Prostate gland (tissue), 2 donors: ENCODE measurements around the gene CPT2. TPM values are rescaled to one million over a fixed set of nuclear protein-coding genes. Genes with fewer than 3 reads are reported as not detected.
A peak's percentile ranks its signal among the peaks of the same experiment; 100 is the strongest.

ENCODE experiments used
- DNase-seq: peaks from one replicate; pipeline ENCODE4 v3.0.0-alpha.2; 2019; ENCODE audit warnings: low spot score
- H3K27ac ChIP-seq, 2 donors: fragments of 200-600 bp; sonication (generic); 2 replicates each; pipeline ENCODE4 v1.5.1; 2017 to 2019
- H3K27me3 ChIP-seq: fragments of 200-600 bp; sonication (generic); replicated peaks from 2 replicates; pipeline ENCODE4 v1.5.1; 2019; ENCODE audit not compliant: insufficient read depth
- H3K36me3 ChIP-seq, 2 donors: fragments of 200-600 bp; sonication (generic); 1 replicate in 1 of 2; 2 replicates in 1 of 2; pipeline versions ENCODE4 v1.5.1 to v1.8.1; 2017 to 2019
- H3K4me1 ChIP-seq: fragments of 200-600 bp; sonication (generic); replicated peaks from 2 replicates; pipeline ENCODE4 v1.5.1; 2019
- H3K4me3 ChIP-seq, 2 donors: fragments of 200-600 bp; sonication (generic); 2 replicates each; pipeline ENCODE4 v1.5.1; 2017 to 2019
- H3K9me3 ChIP-seq: fragments of 200-600 bp; sonication (generic); 2 replicates; pipeline ENCODE4 v1.5.1; 2017
- CTCF ChIP-seq, 4 experiments: fragments of 200-600 bp in 2 of 4; fragments of 450-650 bp in 2 of 4; sonication (generic) in 2 of 4; IDR thresholded peaks; 1 replicate in 3 of 4; 2 replicates in 1 of 4; pipeline ENCODE4 v1.5.1; 2016 to 2019; ENCODE audit warnings: antibody characterized with exemption in 4 of 4, mild to moderate bottlenecking in 2 of 4, moderate library complexity in 2 of 4
- POLR2A ChIP-seq: fragments of 450-650 bp; IDR thresholded peaks from one replicate; pipeline ENCODE4 v1.6.1; 2016; ENCODE audit warnings: antibody characterized with exemption, mild to moderate bottlenecking
- POLR2AphosphoS5 ChIP-seq: sonication (generic); formaldehyde crosslinking; IDR thresholded peaks from one replicate; pipeline ENCODE4 v1.6.1; 2017; ENCODE audit warnings: antibody characterized with exemption
- WGBS: methylation state at CpG from one replicate; pipeline ENCODE4 v1.1.5; 2018; 5-methylcytosine and 5-hydroxymethylcytosine counted together
- intact Hi-C: fragments of 100-400 bp; cut with DNase I; formaldehyde crosslinking; loops from one replicate; pipeline ENCODE4 v1.14.2; 2022
- total RNA-seq, 2 donors: library from RNA; depleted of rRNA; stranded (reverse); fragments of >200 nt; gene quantifications; one replicate each; pipeline ENCODE4 v1.1.0, GENCODE V29; 2016

CPT2 gene
- total RNA-seq, 2 donors from 2014 or later: 30.6 to 48.1 TPM

DNA sequence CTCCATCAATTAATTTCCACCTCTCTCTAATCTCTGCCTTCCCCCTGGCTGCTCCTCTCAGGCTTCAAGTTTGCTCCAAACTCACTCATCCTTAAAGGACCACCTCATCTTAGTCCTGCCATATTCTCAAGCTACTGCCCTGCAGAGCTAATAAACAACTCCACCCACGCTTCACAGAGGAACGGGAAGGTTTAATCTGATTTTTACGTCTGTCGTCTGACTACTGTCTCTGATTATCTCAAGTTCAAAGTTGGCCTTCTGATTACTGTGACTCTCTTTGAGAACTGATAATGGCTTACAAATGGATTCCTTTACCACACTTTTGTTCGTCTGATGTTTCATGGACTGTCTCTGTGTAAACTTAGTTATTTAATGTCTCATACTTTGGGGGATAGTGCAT, 7.6 kb upstream of the CPT2 start:
- Histone ChIP-seq H3K27me3 (no peaks in the 10 kb centered on the region), H3K4me1 (no peaks in the 10 kb centered on the region), H3K27ac (no peak overlapping the region), H3K9me3 (no peaks in the 10 kb centered on the region), H3K36me3 (no peaks in the 10 kb centered on the region), H3K4me3 (no peak overlapping the region)
- TF ChIP-seq CTCF (IDR thresholded peaks at IDR 0.05) (no peak), POLR2A (no peak), POLR2AphosphoS5 (no peak)
- intact Hi-C loops: no loop called here
- DNase-seq: no peak
- 55% methylated on average over 5 of the region's 5 CpGs for WGBS

DNA sequence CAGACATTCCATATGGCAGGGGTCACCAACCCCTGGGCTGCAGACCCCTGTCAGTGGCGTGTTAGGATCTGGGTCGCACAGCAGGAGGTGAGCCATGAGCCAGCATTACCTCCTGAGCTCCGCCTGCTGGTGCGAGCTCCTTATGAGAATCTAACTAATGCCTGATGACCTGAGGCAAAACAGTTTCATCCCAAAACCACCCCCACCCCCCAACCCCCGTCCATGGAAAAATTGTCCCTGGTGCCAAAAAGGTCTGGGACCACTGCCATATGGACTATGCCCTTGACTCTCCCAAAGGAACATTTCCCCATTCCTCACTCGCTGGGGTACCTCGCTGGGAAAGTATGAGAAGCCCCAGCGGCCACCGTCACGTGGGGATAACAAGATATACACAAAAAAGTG, 6.4 kb upstream of the CPT2 start:
- Histone ChIP-seq H3K27ac (no peak overlapping the region), H3K27me3 (no peaks in the 10 kb centered on the region), H3K4me1 (no peaks in the 10 kb centered on the region), H3K4me3 (no peak overlapping the region), H3K36me3 (no peaks in the 10 kb centered on the region), H3K9me3 (no peaks in the 10 kb centered on the region)
- 86% methylated on average over 10 of the region's 10 CpGs for WGBS
- TF ChIP-seq POLR2AphosphoS5 (no peak), POLR2A (no peak), CTCF (IDR thresholded peaks at IDR 0.05) (no peak)
- DNase-seq: no peak
- intact Hi-C loops: loop anchor here (10.0 kb wide), 1 partner anchor 465 kb away; the partner anchor contains the start of gene ZYG11B

DNA sequence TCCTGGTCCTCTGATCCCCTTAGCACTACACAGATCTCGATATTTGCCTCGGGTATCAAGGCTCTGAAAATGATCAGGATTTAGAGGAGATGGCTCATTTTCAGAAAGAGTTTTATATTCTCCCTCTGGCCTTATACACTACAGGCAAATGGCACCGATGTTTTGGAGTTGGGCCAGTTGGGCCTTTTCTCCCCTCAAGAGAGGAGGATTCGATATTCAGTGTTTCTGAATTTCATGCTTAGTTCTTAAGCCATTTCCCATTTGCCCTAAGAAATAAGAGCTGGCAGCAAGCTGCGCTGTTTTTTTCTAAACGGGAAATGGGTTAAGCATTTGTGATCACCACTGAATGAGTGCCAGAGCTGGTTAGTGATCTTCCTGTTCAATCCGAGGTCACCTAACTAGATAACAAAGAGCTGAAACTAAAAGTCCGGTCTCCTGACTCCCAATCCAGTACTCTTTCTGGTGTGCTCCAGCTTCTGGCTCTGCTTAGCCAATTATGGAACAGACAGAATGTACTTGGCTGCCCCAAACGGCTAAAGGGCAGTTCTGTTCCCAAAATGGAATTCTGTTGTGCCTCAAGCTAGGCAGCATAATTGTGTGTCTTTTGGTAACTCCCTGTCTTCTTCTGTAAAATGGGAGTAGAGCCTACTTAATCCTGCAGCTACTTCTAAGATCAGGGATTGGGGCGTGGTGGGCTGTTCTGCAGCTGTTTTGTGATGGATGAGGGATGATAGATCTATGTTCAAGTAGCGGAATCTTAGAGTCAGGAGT, 1.2 kb upstream of the CPT2 start:
- no peaks in the 10 kb centered on the region for H3K9me3 ChIP-seq
- H3K27ac ChIP-seq: peak overlapping the region; percentile 93
- no peaks in the 10 kb centered on the region for H3K36me3 ChIP-seq
- H3K27me3 ChIP-seq: no peaks in the 10 kb centered on the region
- intact Hi-C loops: loop anchor here (10.0 kb wide), 1 partner anchor 471 kb away; the partner anchor contains the start of gene ZYG11B
- H3K4me1 ChIP-seq: peaks cover 10% of the 10 kb centered on the region
- no peak for DNase-seq
- H3K4me3 ChIP-seq: no peak overlapping the region
- WGBS: 79% methylated on average over 11 of the region's 11 CpGs
- TF ChIP-seq POLR2A (no peak), CTCF (IDR thresholded peaks at IDR 0.05) (no peak), POLR2AphosphoS5 (no peak)

DNA sequence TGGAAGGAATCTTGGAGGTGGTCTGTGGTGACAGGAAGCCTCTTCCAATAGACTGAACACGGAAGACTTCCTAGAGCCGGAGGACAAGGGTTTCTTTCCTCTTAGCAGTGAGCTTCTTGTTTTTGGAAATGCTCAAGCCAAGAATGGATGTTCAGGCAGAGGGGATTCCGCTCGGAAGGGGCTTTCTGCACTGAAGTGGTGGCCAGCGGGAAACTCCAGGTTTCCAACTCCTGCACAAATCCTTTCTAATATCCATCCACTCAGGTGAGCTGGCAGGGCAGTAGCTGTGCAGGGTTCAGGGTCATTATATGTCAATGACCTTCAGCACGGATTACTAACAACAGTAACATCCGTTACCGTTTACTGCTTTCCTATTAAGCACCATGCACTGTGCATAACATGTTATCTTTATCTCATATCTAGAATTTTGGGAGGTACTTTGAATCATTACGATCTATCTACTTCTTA, 573 bp upstream of the CPT2 start:
- 32% methylated on average over 9 of the region's 9 CpGs for WGBS
- intact Hi-C loops: loop anchor here (10.0 kb wide), 1 partner anchor 471 kb away; the partner anchor contains the start of gene ZYG11B
- Histone ChIP-seq H3K36me3 (no peaks in the 10 kb centered on the region), H3K4me3 (peak overlapping the region; percentile 93 to 98), H3K27ac (peak overlapping the region; percentile 93), H3K9me3 (no peaks in the 10 kb centered on the region), H3K27me3 (no peaks in the 10 kb centered on the region), H3K4me1 (peaks cover 10% of the 10 kb centered on the region)
- DNase-seq: no peak
- TF ChIP-seq CTCF (IDR thresholded peaks at IDR 0.05): no peak
- TF ChIP-seq POLR2AphosphoS5: no peak
- no peak for TF ChIP-seq POLR2A
